Measurements from ENCODE around the gene PRR14L. TPM values are rescaled to one million over a fixed set of nuclear protein-coding genes. Genes with fewer than 3 reads are reported as not detected.

Gene PRR14L
- polyA plus RNA-seq, 3 donors: 13.2 to 41.4 (median 14.6) TPM

DNA sequence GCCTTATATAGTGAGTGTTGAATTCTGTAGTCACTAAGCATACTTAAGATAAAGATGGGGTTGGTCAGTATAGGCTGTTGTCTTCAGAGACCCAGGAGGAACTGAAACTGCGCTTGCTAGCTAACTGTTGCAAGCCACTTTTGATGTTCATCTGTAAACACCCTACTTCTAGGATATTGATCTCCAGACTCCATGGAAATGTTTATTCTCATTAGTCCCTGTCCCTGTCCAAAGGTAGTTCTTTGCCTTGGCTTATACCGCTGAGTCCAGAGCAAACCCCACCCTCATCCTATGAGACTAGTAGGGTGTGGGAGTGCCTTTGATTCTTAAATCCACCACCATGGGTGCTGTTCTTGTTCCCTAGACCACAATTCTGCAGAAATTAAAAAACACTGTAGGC lies 40.3 kb upstream of the PRR14L start:
- no CpG with 5 or more reads among the region's 2 CpGs for WGBS (ENCODE audit: insufficient coverage)
- Histone ChIP-seq H3K79me2 (ENCODE audit: insufficient read depth, low read length) (peaks cover 5% of the 10 kb centered on the region), H3K36me3 (replicated peaks in 1 of 2; ENCODE audit: control insufficient read depth in 1 of 2, insufficient read depth in 2 of 2, low read length in 2 of 2) (peaks cover 22 to 38% of the 10 kb centered on the region in 2 donors), H3K4me3 (replicated peaks in 1 of 3; ENCODE audit: low read depth in 2 of 3, low read length in 3 of 3) (no peak overlapping the region), H3K4me2 (replicated peaks; ENCODE audit: extremely low read depth, low read length, poor library complexity, severe bottlenecking) (no peak overlapping the region), H3K27me3 (ENCODE audit: control insufficient read depth in 2 of 2, insufficient read depth in 2 of 2, low read length in 2 of 2) (no peaks in the 10 kb centered on the region), H3K9ac (ENCODE audit: insufficient read depth, low read length, poor library complexity, severe bottlenecking) (no peak overlapping the region), H3K9me3 (replicated peaks in 1 of 2; ENCODE audit: control insufficient read depth in 1 of 2, insufficient read depth in 1 of 2, low read length in 2 of 2) (no peaks in the 10 kb centered on the region), H2AFZ (ENCODE audit: insufficient read depth, low read depth, low read length, poor library complexity, severe bottlenecking) (no peak overlapping the region), H4K20me1 (ENCODE audit: insufficient read depth, low read length) (no peaks in the 10 kb centered on the region), H3K27ac (ENCODE audit: low read depth in 1 of 2, low read length in 2 of 2) (peak overlapping the region; percentile 6 to 58), H3K4me1 (ENCODE audit: control insufficient read depth in 1 of 2, insufficient read depth in 2 of 2, low read length in 2 of 2) (peaks cover 22% of the 10 kb centered on the region in 2 donors)
- H3K27me3 Mint-ChIP-seq (ENCODE audit: low read depth in 3 of 3): no peaks in the 10 kb centered on the region
- TF ChIP-seq, protein P1, sequence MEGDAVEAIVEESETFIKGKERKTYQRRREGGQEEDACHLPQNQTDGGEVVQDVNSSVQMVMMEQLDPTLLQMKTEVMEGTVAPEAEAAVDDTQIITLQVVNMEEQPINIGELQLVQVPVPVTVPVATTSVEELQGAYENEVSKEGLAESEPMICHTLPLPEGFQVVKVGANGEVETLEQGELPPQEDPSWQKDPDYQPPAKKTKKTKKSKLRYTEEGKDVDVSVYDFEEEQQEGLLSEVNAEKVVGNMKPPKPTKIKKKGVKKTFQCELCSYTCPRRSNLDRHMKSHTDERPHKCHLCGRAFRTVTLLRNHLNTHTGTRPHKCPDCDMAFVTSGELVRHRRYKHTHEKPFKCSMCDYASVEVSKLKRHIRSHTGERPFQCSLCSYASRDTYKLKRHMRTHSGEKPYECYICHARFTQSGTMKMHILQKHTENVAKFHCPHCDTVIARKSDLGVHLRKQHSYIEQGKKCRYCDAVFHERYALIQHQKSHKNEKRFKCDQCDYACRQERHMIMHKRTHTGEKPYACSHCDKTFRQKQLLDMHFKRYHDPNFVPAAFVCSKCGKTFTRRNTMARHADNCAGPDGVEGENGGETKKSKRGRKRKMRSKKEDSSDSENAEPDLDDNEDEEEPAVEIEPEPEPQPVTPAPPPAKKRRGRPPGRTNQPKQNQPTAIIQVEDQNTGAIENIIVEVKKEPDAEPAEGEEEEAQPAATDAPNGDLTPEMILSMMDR (IDR thresholded peaks at IDR 0.05): no peak
- H3K4me3 Mint-ChIP-seq: no peak overlapping the region
- H3K27ac Mint-ChIP-seq: peak overlapping the region in 5 of 7 donors; percentile 55 to 70 (median 63)
- H3K4me1 Mint-ChIP-seq: peaks cover 18% of the 10 kb centered on the region
- intact Hi-C loops (cut with micrococcal nuclease): no loop called here
- peak; percentile 7 to 29 (median 24) for DNase-seq
- no peaks in the 10 kb centered on the region for H3K9me3 Mint-ChIP-seq
- H3K36me3 Mint-ChIP-seq: peaks cover 27 to 60% of the 10 kb centered on the region in 2 donors

DNA sequence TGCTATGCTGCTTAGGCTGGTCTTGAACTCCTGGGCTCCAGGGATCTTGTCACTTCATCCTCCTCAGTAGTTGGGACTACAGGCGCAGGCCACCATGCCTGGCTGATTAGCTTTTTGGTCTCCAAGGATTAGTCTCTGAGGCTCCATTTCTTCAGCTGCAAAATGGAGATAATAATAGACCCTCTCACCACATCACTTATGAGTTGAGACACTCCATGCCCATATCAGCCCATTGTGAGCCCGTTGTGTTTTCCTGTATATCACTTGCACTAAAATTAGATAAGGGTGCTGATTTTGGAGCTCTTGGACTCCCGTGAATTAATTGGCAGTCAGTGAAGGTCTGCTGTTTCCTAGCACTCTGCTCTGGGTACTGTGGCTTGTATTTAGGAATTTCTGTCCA lies 39.9 kb upstream of the PRR14L start:
- Histone ChIP-seq H3K36me3 (replicated peaks in 1 of 2; ENCODE audit: control insufficient read depth in 1 of 2, insufficient read depth in 2 of 2, low read length in 2 of 2) (peaks cover 25 to 42% of the 10 kb centered on the region in 2 donors), H3K9ac (ENCODE audit: insufficient read depth, low read length, poor library complexity, severe bottlenecking) (no peak overlapping the region), H2AFZ (ENCODE audit: insufficient read depth, low read depth, low read length, poor library complexity, severe bottlenecking) (no peak overlapping the region), H3K27me3 (ENCODE audit: control insufficient read depth in 2 of 2, insufficient read depth in 2 of 2, low read length in 2 of 2) (no peaks in the 10 kb centered on the region), H3K4me2 (replicated peaks; ENCODE audit: extremely low read depth, low read length, poor library complexity, severe bottlenecking) (no peak overlapping the region), H4K20me1 (ENCODE audit: insufficient read depth, low read length) (no peaks in the 10 kb centered on the region), H3K4me1 (ENCODE audit: control insufficient read depth in 1 of 2, insufficient read depth in 2 of 2, low read length in 2 of 2) (peaks cover 22% of the 10 kb centered on the region in 2 donors), H3K79me2 (ENCODE audit: insufficient read depth, low read length) (peaks cover 5% of the 10 kb centered on the region), H3K4me3 (replicated peaks in 1 of 3; ENCODE audit: low read depth in 2 of 3, low read length in 3 of 3) (no peak overlapping the region), H3K9me3 (replicated peaks in 1 of 2; ENCODE audit: control insufficient read depth in 1 of 2, insufficient read depth in 1 of 2, low read length in 2 of 2) (no peaks in the 10 kb centered on the region), H3K27ac (ENCODE audit: low read depth in 1 of 2, low read length in 2 of 2) (peak overlapping the region in 1 of 2 donors; percentile 58)
- no peaks in the 10 kb centered on the region for H3K9me3 Mint-ChIP-seq
- no peaks in the 10 kb centered on the region for H3K27me3 Mint-ChIP-seq (ENCODE audit: low read depth in 3 of 3)
- H3K27ac Mint-ChIP-seq: peak overlapping the region in 5 of 7 donors; percentile 14 to 68 (median 43)
- no CpG with 5 or more reads among the region's 3 CpGs for WGBS (ENCODE audit: insufficient coverage)
- TF ChIP-seq, protein P1 (IDR thresholded peaks at IDR 0.05): no peak
- no peak overlapping the region for H3K4me3 Mint-ChIP-seq
- H3K36me3 Mint-ChIP-seq: peaks cover 30 to 60% of the 10 kb centered on the region in 2 donors
- intact Hi-C loops (cut with micrococcal nuclease): no loop called here
- DNase-seq: no peak
- H3K4me1 Mint-ChIP-seq: peaks cover 19% of the 10 kb centered on the region

Data from CD14-positive monocyte (primary cell).